NCI-H748 (cell line): Measurements from ENCODE around the gene PCNT.

Experiments
- DNase-seq: peaks from one replicate; lab custom pipeline; 2025; ENCODE audit not compliant: unreplicated experiment; lab: John Stamatoyannopoulos, UW

PCNT gene

DNA sequence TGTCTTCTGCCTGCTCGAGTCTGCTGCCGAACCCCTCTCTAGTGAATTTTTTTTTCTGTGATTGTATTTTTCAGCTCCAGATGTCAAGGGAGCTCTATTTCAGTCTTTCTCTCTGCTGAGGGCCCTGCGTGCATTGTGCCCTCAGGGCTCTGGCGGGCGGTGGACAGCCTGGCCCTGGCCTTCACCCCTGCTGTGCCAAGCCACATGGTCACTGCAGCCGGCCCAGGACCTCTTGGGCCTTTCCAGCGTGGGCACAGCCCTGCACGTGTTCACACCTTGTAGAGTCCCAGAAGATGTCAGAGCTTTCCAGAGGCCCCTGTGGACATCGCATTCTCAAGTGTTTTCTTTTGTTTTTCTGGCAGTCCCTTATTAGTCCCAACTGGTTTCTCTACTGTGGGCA lies 55.7 kb downstream of the PCNT start:
- no peak for DNase-seq

DNA sequence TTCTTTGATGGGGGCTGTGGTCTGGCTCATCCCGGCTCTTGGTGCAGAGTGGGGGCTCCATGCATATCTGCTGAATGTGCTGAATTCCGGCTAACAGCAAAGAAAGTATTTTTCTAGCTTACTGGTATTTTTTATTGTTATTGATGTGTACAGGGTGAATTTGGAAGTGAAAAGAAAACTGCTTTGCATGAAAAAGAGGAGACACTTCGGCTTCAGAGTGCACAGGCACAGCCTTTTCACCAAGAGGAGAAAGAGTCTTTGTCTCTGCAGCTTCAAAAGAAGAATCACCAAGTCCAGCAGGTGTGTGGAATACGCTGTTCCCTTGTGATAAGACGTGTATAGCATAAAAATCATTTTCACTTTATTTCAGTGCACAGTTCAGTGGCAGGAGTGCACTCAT lies 57.6 kb downstream of the PCNT start:
- no peak for DNase-seq

GRCh38 chr21:46384556-46384955 lies 60.6 kb downstream of the PCNT start:
- DNase-seq = no peak

- DNase-seq = no peak
These were observed 62.1 kb downstream of the PCNT start for GRCh38 chr21:46385846-46386733.

DNA sequence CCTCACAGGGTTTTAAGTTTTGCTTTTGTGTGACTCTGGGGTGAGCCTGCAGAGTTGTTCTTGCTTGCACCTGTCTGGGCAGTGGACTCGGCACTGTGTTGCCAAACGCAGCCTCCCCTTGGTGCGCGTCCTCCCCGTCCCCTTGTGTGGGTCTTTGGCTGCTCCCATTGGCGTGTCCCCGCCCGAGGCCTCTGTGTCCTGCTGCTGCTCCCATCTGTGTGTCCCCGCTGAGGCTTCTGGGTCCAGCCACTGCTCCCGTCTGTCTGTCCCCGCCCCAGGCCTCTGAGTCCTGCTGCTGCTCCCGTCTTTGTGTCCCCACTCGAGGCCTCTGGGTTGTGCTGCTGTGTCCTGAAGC lies 62.8 kb downstream of the PCNT start:
- no peak for DNase-seq

DNA sequence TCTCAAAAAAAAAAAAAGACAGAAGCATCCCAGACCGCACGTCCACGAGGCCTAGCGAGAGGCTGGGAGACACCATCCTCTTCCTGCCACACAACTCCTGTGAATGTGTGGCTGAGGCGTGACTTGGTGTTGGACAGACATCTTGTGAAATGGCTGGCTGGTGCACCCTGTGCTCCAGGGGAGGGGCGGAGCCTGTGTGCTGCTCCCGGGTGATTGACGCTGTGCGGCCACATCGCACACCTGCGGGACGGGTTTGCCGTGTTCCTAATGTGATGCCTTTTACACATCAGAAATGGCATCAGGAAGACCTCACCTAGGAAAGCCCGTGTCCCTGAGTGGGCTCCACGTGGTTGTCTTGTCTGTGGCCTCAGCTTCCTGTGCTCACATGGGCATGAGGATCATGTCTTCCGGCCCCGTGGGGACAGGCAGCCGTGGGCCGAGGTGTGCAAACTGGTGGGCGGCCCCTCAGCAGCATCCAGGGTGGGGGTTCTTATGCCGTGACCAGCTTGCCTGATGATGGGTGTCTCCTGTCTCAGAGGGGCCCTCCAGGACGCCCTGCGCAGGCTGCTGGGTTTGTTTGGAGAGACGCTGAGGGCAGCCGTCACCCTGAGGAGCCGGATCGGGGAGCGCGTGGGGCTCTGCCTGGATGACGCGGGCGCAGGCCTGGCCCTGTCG lies 64.4 kb downstream of the PCNT start:
- no peak for DNase-seq

DNA sequence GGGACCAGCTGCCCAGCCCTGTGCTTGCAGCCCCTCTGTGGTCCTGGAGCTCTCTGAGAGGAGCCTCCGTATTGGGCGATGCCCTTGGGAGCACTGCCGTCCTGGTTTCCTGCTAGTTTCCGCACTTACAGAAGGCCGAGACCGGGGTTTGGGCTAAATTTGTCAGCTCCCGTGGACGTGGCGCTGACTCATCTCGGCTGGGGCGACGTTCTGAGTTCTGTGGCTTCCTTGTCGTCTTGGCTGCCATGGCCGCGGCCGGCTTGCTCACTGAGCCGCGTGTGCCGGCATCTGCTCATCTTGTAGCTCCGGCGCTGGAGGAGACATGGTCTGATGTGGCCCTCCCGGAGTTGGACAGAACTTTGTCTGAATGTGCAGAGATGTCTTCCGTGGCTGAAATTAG lies 64.9 kb downstream of the PCNT start:
- DNase-seq = no peak

GRCh38 chr21:46390603-46391545 lies 66.9 kb downstream of the PCNT start:
- no peak for DNase-seq

- DNase-seq = no peak
These were observed 67.8 kb downstream of the PCNT start for GRCh38 chr21:46391773-46392172.

DNA sequence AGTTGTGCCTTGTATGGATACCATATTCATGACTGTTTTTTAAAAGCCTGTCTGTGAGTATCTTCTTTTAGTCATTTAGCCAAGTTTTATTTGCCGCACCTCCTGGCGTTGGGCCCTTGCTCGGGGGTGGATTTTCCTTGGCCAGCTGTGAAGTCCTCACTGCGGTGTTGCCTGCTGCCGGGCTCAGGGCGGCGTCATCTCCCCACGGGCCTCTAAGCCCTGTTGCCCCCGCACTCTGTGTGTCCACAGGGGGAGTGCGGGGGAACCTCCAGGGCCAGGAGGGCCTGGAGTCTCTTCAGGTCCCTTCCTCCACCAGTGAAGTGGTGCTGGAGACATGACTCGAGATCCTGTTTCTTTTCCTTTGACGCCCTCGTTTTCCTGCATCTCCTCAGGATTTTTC lies 69.0 kb downstream of the PCNT start:
- no peak for DNase-seq

DNA sequence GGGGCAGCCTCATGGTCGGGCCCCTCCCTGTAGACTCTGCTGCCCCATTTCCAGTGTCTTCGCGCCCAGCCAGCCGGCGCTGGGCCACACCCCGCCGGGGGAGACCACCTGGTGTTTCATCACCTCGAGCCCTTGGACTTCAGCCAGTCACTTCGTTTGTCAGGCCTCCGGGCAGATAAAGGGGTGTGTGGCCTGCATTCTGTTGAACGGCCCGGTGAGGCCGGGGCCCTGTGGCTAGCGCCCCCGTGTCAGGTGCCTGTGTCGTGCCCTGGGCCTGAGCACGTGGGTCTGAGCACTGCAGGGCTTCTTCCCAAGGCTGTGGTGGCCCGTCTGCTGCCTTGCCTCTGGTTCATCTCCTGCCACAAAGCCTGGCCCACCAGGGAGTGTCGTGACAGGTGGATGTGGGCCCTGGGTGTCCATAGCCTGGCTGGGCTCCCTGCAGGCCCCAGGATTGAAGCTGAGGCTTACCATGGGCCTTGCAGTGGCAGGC lies 69.5 kb downstream of the PCNT start:
- no peak for DNase-seq

GRCh38 chr21:46393941-46394594 lies 70.1 kb downstream of the PCNT start:
- no peak for DNase-seq

DNA sequence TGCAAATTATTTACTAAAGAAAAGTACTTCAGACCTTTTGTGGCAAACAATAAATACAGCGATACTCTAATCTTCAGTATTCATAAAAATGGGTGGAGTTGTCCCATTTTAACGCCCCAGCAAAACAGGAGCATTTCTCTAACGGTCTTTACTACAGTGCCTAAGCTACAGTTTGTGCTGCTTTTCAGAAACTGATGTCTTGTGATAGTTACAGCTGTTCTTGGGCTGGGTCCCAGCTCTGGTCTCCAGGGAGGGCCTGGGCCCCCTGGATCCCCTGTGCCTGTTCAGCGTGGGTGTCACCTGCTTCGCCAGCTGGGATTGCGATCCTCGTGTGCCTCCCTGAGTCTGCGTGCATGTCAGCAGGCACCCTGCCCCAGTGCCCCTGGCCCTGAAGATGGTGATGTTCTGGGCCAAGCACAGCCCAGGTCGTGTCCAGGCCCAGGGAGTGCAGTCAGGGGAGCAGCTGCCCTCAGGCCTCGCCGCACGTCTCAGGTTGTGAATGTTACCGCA lies 70.7 kb downstream of the PCNT start:
- DNase-seq = no peak

DNA sequence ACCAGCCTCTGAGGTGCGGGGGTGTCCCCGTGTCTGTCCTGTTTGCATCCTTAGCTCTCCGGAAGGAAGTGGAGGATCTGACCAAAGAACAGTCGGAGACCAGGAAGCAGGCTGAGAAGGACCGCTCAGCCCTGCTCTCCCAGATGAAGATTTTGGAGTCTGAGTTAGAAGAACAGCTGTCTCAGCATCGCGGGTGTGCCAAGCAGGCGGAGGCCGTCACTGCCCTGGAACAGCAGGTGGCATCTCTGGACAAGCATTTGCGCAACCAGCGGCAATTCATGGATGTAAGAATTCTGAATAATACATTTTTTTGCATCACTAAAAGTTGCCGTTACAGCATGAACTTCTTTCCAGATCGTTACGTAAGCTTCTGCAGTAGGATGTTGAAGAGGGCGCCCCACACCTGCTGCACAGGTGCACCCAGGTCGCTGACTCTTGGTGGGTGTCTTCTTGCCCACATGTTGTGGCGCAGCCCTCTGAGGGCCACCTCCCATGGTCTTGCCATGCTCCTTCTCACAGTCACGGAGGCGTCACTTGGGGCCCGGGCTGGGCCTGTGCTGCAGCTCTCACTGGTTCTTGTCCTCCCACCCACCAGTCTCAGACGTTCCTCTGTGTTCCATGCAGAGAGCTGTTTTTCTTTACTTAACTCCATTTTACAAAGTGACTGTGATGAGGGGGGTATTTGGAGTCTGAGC lies 73.4 kb downstream of the PCNT start:
- DNase-seq = no peak

- no peak for DNase-seq
These were observed 74.0 kb downstream of the PCNT start for GRCh38 chr21:46397993-46398392.

DNA sequence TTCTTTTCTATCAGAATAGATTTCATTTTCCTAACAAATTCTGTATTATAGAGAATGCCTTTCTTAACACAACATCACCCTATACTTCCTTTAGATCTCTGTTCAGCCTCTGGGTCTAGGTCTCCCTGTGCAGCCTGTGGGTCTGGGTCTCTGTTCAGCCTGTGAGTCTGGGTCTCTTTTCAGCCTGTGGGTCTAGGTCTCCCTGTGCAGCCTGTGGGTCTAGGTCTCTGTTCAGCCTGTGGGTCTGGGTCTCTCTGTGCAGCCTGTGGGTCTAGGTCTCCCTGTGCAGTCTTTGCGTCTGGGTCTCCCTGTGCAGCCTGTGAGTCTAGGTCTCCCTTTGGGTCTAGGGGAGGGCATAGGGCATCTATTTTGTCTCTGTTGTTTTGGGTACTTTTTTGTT lies 75.2 kb downstream of the PCNT start:
- no peak for DNase-seq

DNA sequence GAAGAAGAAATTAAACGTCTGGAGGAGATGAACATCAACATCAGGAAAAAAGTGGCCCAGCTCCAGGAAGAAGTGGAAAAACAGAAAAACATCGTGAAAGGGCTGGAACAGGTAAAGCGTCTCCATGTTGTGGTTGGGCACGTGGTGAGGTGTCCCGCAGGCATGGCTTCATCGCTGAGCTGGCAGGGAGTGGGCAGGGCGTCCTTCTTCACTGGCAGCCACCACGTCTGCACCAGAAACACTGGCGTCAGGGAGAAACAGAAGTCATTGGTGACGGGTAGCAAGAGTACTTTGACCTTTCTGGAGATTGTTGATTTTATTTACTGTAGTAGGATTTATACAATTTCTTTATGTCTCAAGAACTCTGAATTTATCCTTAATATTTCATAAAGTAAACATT lies 75.7 kb downstream of the PCNT start:
- no peak for DNase-seq

- DNase-seq = no peak
These were observed 77.4 kb downstream of the PCNT start for GRCh38 chr21:46401186-46401910.

- DNase-seq = no peak
These were observed 78.5 kb downstream of the PCNT start for GRCh38 chr21:46402421-46402820.
